ENCODE measurements around the gene LRP1B.

Gene LRP1B

GRCh38 chr2:141630407-141630930, 500.3 kb downstream of the LRP1B start:
- no peaks in the 10 kb centered on the region for H3K27me3 ChIP-seq (ENCODE audit: insufficient read depth, low read length, poor library complexity, severe bottlenecking)
- H3K36me3 ChIP-seq (ENCODE audit: insufficient read depth, low read length), result no peaks in the 10 kb centered on the region
- no peak overlapping the region for H3K9ac ChIP-seq (ENCODE audit: low read depth, low read length, poor library complexity, severe bottlenecking)
- H3K4me1 ChIP-seq (ENCODE audit: insufficient read depth, low read length, poor library complexity, severe bottlenecking), result no peaks in the 10 kb centered on the region
- no peak overlapping the region for H3K4me2 ChIP-seq (ENCODE audit: low read depth, low read length, poor library complexity, severe bottlenecking)
- H3K79me2 ChIP-seq (ENCODE audit: insufficient read depth, low read length), result no peaks in the 10 kb centered on the region
- no peaks in the 10 kb centered on the region for H3K9me3 ChIP-seq (ENCODE audit: insufficient read depth, low read depth, low read length)
- no peak for TF ChIP-seq CTCF (conservative IDR thresholded peaks at IDR 0.05; ENCODE audit: low read length)
- no peak for TF ChIP-seq EZH2phosphoT487 (IDR thresholded peaks at IDR 0.05; ENCODE audit: borderline replicate concordance)
- H3K4me3 ChIP-seq (ENCODE audit: low read length, poor library complexity, severe bottlenecking), result no peak overlapping the region
- H4K20me1 ChIP-seq (ENCODE audit: insufficient read depth, low read length, poor library complexity, severe bottlenecking), result no peaks in the 10 kb centered on the region
- H3K9me2 ChIP-seq (replicated peaks; ENCODE audit: low read depth, low read length), result no peaks in the 10 kb centered on the region
- no peaks in the 10 kb centered on the region for H3F3A ChIP-seq (ENCODE audit: low read depth)
- no peak overlapping the region for H2AFZ ChIP-seq (ENCODE audit: low read length)

- TF ChIP-seq EZH2phosphoT487 (IDR thresholded peaks at IDR 0.05; ENCODE audit: borderline replicate concordance), result no peak
- TF ChIP-seq CTCF (conservative IDR thresholded peaks at IDR 0.05; ENCODE audit: low read length), result no peak
- no peaks in the 10 kb centered on the region for H3K36me3 ChIP-seq (ENCODE audit: insufficient read depth, low read length)
- no peak overlapping the region for H3K4me3 ChIP-seq (ENCODE audit: low read length, poor library complexity, severe bottlenecking)
- H3K27me3 ChIP-seq (ENCODE audit: insufficient read depth, low read length, poor library complexity, severe bottlenecking), result no peaks in the 10 kb centered on the region
- no peaks in the 10 kb centered on the region for H3K79me2 ChIP-seq (ENCODE audit: insufficient read depth, low read length)
- no peak overlapping the region for H3K4me2 ChIP-seq (ENCODE audit: low read depth, low read length, poor library complexity, severe bottlenecking)
- no peak overlapping the region for H2AFZ ChIP-seq (ENCODE audit: low read length)
- H3F3A ChIP-seq (ENCODE audit: low read depth), result no peaks in the 10 kb centered on the region
- no peak overlapping the region for H3K9ac ChIP-seq (ENCODE audit: low read depth, low read length, poor library complexity, severe bottlenecking)
- H3K9me3 ChIP-seq (ENCODE audit: insufficient read depth, low read depth, low read length), result no peaks in the 10 kb centered on the region
- H3K4me1 ChIP-seq (ENCODE audit: insufficient read depth, low read length, poor library complexity, severe bottlenecking), result no peaks in the 10 kb centered on the region
- H4K20me1 ChIP-seq (ENCODE audit: insufficient read depth, low read length, poor library complexity, severe bottlenecking), result no peaks in the 10 kb centered on the region
- no peaks in the 10 kb centered on the region for H3K9me2 ChIP-seq (replicated peaks; ENCODE audit: low read depth, low read length)
Measured at GRCh38 chr2:141620372-141620771, 510.4 kb downstream of the LRP1B start.

- H3K4me2 ChIP-seq (ENCODE audit: low read depth, low read length, poor library complexity, severe bottlenecking), result no peak overlapping the region
- no peaks in the 10 kb centered on the region for H3F3A ChIP-seq (ENCODE audit: low read depth)
- H3K79me2 ChIP-seq (ENCODE audit: insufficient read depth, low read length), result no peaks in the 10 kb centered on the region
- no peaks in the 10 kb centered on the region for H3K9me2 ChIP-seq (replicated peaks; ENCODE audit: low read depth, low read length)
- no peaks in the 10 kb centered on the region for H3K9me3 ChIP-seq (ENCODE audit: insufficient read depth, low read depth, low read length)
- no peaks in the 10 kb centered on the region for H3K4me1 ChIP-seq (ENCODE audit: insufficient read depth, low read length, poor library complexity, severe bottlenecking)
- no peaks in the 10 kb centered on the region for H4K20me1 ChIP-seq (ENCODE audit: insufficient read depth, low read length, poor library complexity, severe bottlenecking)
- no peak for TF ChIP-seq CTCF (conservative IDR thresholded peaks at IDR 0.05; ENCODE audit: low read length)
- TF ChIP-seq EZH2phosphoT487 (IDR thresholded peaks at IDR 0.05; ENCODE audit: borderline replicate concordance), result no peak
- no peaks in the 10 kb centered on the region for H3K36me3 ChIP-seq (ENCODE audit: insufficient read depth, low read length)
- H2AFZ ChIP-seq (ENCODE audit: low read length), result no peak overlapping the region
- no peak overlapping the region for H3K4me3 ChIP-seq (ENCODE audit: low read length, poor library complexity, severe bottlenecking)
- H3K27me3 ChIP-seq (ENCODE audit: insufficient read depth, low read length, poor library complexity, severe bottlenecking), result no peaks in the 10 kb centered on the region
- H3K9ac ChIP-seq (ENCODE audit: low read depth, low read length, poor library complexity, severe bottlenecking), result no peak overlapping the region
Measured at GRCh38 chr2:141618457-141618856, 512.4 kb downstream of the LRP1B start.
